Right renal pelvis (tissue), 4 donors: Measurements from ENCODE around the gene SLC28A1. TPM values are rescaled to one million over a fixed set of nuclear protein-coding genes. Genes with fewer than 3 reads are reported as not detected.
"Not testable (repeated sequence)": the region's sequence is repeated elsewhere in the genome, so short reads cannot be mapped to it uniquely, and the experiment has no call there.

Experiments used
- DNase-seq, 4 donors: peaks; one replicate each; pipeline ENCODE4 v3.0.0-alpha.2; 2013; ENCODE audit warnings: low read depth in 4 of 4, low spot score in 3 of 4, missing footprints in 1 of 4
- polyA plus RNA-seq, 4 donors: library from polyadenylated mRNA; unstranded; fragments of 120-200 nt; gene quantifications; one replicate each; pipeline ENCODE4 v1.2.1, GENCODE V29; 2013; ENCODE audit not compliant: insufficient read length in 4 of 4

SLC28A1 gene
- polyA plus RNA-seq, 4 donors = 4.3 to 8.5 (median 6.7) TPM

DNA sequence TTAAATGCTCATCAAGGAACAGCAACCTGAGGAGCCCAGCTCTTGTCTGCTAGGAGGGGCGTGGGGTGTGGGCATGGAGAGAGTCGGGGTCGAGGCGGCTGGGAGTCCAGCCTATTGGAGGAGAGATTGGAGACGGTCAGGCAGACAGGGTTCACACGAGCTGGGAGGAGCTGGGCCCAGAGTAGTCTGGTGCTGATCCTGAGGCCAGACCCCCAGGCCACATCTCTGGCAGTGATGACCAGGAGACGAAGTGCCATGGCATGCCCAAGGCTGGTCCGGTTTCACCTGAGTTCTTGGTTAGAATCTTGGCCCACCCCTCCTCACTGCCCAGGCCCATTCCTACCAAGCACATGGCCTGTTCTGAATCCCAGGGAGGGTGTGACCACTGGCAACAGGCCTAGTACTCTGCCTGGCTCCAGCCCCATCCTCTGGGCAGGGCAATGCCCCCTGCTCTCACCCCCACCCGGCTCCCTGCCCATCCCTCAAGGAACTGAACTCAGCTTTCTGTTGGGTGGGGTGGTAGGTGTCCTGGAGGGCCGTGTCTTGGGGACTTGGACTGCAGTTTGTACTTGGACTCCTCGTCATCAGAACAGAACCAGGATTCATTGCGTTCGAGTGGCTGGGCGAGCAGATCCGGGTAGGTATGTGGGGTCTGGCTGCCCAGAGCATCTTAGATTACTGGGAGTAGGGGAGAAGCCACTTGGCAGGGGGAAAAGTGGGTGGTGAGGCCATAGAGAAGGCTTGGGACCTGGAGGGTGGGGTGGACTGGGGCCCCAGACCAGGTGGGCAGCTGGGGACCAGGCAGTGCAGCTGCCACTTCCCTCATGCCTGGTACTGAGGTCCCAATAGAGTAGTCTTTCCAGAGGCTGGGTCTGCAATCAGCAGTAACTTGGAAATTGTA lies 20.8 kb downstream of the SLC28A1 start:
- no peak for DNase-seq

GRCh38 chr15:84907731-84908130 lies 23.3 kb downstream of the SLC28A1 start:
- DNase-seq = no peak

DNA sequence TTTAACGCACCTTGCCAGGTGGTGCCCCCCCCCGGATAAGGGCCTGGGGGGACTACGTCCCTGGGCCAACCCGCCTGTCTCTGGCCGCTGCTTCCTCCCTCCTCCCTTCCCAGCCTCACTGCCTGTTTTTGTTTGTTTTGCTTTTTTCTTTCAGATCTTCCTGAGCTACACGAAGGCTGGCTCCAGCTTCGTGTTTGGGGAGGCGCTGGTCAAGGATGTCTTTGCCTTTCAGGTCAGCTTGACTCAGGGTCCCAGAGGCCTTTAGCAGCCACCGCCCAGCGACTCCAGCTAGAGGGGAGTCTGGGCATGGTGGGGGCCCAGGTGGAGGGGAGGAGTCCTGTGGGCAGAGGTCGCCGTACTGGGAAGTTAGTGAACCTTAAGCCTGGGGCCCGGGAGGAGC lies 24.1 kb downstream of the SLC28A1 start:
- DNase-seq = no peak

GRCh38 chr15:84909029-84909428 lies 24.6 kb downstream of the SLC28A1 start:
- DNase-seq = no peak

GRCh38 chr15:84909782-84910181 lies 25.3 kb downstream of the SLC28A1 start:
- DNase-seq = no peak

DNA sequence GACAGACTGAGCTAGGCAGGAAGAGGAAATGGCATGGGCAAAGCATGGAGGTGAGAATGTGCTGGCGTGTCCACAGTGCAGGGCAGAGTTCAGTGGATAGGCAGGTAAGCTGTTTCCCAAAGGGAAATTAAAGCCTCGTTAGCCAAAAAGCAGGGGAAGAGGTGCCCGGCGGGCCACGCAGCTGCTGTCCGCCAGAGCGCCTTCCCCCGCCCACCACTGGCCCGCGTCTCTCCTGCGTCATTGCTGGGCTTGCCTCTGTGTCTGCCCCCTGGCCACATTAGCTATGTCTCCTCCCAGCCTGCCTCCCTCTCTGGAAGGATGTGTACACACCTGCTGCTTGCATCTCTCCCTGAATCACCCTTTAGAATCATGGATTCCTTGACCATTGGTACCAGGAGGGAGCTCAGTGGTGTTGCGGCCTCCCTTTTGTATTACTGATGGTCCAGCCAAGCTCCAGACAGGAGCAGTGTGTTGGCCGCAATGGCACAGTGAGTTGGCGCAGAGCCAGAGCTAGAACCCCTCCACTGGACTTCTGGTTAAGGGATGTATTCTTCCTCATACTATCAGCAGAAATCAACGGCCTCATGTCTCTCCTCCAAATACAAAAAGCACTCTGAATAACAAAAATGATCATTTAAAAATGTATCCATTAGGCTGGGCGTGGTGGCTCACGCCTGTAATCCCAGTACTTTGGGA lies 26.6 kb downstream of the SLC28A1 start:
- DNase-seq = no peak

GRCh38 chr15:84911879-84912660 lies 27.6 kb downstream of the SLC28A1 start:
- DNase-seq = no peak

GRCh38 chr15:84913360-84913723 lies 28.9 kb downstream of the SLC28A1 start:
- no peak for DNase-seq

DNA sequence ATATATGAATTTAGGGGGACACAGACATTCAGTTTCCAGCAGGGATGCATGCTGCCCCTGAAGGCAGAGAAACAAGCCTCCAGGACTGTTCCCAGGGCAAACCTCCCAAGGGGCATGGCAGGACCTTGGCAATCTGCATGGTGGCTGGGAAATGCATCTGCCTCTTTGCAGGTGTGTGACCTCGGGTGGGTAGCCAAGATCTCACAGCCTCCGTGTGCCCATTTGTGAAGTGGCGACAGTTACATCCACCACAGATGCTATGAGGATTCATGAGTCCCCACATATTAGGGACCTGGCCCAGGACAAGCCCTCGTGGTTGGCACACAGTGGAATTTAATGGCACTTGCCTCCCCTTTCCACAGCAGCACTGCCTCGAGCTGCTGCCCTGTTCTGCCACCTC lies 29.9 kb downstream of the SLC28A1 start:
- no peak for DNase-seq

GRCh38 chr15:84914909-84915605 lies 30.6 kb downstream of the SLC28A1 start:
- peak in 3 of 4 donors; percentile 38 to 68 (median 59) for DNase-seq

GRCh38 chr15:84915606-84915958 lies 31.1 kb downstream of the SLC28A1 start:
- no peak for DNase-seq

- DNase-seq = no peak
These were observed 33.0 kb downstream of the SLC28A1 start for GRCh38 chr15:84917452-84917851.

DNA sequence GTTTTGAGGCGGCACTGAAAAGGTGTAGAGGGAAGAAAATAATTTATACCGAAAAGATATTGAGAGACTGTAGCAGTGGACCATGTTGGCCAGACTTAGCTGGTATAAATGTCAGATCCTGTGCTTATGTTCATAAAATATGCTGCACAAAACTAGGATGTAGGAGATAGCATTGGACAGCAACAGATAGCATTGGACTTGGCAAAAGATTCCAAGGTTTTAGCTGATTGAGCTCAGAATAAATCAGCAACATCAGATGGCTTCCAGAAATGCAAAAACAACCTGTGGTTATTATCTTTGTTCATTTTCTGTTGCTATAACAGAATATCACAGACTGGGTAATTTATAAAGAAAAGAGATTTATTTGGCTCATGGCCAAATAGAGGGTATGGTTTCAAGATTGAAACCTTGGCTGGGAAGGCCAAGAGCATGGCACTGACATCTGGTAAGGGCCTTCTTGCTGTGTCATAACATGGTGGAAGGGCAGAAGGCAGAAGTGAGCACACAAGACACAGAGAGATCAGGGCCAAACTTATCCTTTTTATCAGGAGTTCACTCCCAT lies 34.7 kb downstream of the SLC28A1 start:
- no peak for DNase-seq

DNA sequence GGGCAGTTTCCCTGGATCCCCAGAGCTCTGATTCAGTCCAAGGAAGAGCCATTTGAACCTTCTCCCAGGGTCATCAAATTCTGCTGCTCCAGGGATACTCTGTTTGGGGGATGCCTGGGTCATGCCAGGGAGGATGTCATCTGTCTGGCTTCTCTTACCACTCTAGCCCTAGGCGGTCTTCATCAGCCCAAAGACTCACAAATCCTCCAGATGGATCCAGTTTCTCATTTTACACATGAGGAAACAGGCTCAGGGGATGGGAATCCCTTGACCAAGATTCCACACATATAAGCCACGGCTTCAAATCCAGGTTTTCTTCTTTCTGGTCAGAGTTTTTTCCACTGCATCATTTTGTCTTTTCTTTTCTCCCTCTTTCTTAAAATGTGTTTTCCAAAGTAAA lies 36.7 kb downstream of the SLC28A1 start:
- no peak for DNase-seq

- DNase-seq = no peak
These were observed 38.1 kb downstream of the SLC28A1 start for GRCh38 chr15:84922530-84922929.

GRCh38 chr15:84924077-84924731 lies 39.7 kb downstream of the SLC28A1 start:
- DNase-seq = no peak

DNA sequence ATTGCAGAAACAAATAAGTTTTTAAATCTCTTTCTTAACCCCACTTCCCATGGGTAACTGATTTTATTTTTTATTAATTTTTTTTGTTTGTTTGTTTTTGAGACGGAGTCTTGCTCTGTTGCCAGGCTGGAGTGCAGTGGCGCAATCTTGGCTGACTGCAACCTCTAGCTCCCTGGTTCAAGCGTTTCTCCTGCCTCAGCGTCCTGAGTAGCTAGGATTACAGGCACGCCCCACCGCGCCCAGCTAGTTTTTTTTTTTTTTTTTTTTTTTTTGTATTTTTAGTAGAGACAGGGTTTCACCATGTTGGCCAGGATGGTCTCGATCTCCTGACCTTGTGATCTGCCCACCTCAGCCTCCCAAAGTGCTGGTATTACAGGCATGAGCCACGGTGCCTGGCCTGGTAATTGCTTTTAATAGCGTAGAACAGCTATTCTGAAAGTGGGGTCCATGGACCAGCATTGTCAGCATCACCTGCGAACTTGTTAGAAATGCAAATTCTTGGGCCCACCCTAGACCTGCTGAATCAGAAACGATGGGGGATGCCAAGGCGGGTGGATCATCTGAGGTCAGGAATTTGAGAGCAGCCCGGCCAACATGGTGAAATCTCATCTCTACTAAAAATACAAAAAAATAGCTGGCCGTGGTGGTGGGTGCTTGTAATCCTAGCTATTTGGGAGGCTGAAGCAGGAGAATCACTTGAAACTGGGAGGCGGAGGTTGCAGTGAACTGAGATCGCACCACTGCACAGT lies 40.5 kb downstream of the SLC28A1 start:
- not testable (repeated sequence) for DNase-seq

DNA sequence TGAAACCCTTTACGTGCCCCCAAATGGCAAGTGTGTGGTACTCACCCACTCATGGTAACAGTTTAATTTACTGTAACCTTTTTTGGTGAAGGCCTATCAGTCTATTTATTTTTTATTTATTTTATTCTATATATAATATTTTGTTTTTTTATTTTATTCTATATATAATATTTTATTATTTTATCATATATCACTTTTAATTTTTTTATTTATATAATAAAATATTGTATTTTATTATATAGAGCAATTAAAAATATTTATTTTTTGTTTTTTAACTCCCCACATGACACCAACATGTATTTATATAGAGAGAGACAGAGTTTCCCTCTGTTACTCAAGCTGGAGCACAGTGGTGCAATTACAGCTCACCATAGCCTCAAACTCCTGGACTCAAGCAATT lies 41.4 kb downstream of the SLC28A1 start:
- DNase-seq = no peak
